Omental fat pad (tissue), 4 donors: Measurements from ENCODE around the gene BHMT. TPM values are rescaled to one million over a fixed set of nuclear protein-coding genes. Genes with fewer than 3 reads are reported as not detected.

Experiments
- ATAC-seq: fragments of 150-250 bp; one replicate; pipeline ENCODE4 v1.9.1; 2016; ENCODE audit warnings: mild to moderate bottlenecking, moderate library complexity; ENCODE audit not compliant: low FRiP score
- DNase-seq: peaks from one replicate; pipeline ENCODE4 v3.0.0-alpha.2; 2019; ENCODE audit warnings: low spot score
- total RNA-seq, 4 donors: library from RNA; depleted of rRNA; stranded (reverse); fragments of >200 nt; gene quantifications; one replicate each; pipeline ENCODE4 v1.1.0, GENCODE V29; 2016
- TF ChIP-seq, protein P1 (sequence below), 3 donors: fragments of 450-650 bp; IDR thresholded peaks; one replicate each; pipeline ENCODE4 v1.5.1; 2016 to 2017; ENCODE audit warnings: antibody characterized with exemption in 3 of 3, mild to moderate bottlenecking in 3 of 3, moderate library complexity in 2 of 3

BHMT gene
- total RNA-seq, 4 donors from 2014 or later = 0.28 to 3.8 (median 2.4) TPM

DNA sequence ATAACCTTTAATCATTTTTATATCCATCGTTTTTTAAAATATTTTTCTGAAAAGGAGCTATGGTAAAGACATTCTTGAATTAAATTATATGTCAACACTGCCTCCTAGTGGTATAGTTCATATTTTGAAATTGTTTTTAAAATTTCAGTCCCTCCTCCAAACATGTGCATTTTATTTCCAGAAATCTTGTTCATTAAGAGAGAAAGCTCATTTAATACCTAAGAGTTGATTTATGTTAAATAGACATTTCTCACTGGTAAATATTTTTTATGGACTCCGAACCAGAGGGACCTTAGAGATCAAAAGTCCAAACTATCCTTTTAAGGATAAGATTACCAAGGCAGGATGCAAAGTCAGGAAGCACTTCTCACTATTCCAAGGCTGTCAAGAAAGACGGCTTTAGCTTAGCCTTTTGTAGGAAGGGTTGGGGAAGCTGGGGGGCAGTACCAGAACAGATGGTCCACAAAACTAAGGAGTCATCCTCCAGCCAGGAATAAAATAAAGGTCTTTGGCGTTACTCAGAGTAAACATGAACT lies 21.6 kb downstream of the BHMT start:
- TF ChIP-seq, protein P1, sequence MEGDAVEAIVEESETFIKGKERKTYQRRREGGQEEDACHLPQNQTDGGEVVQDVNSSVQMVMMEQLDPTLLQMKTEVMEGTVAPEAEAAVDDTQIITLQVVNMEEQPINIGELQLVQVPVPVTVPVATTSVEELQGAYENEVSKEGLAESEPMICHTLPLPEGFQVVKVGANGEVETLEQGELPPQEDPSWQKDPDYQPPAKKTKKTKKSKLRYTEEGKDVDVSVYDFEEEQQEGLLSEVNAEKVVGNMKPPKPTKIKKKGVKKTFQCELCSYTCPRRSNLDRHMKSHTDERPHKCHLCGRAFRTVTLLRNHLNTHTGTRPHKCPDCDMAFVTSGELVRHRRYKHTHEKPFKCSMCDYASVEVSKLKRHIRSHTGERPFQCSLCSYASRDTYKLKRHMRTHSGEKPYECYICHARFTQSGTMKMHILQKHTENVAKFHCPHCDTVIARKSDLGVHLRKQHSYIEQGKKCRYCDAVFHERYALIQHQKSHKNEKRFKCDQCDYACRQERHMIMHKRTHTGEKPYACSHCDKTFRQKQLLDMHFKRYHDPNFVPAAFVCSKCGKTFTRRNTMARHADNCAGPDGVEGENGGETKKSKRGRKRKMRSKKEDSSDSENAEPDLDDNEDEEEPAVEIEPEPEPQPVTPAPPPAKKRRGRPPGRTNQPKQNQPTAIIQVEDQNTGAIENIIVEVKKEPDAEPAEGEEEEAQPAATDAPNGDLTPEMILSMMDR (IDR thresholded peaks at IDR 0.05) = peak in 1 of 3 donors; percentile 24
- no peak for DNase-seq
- peak; percentile 55 for ATAC-seq

DNA sequence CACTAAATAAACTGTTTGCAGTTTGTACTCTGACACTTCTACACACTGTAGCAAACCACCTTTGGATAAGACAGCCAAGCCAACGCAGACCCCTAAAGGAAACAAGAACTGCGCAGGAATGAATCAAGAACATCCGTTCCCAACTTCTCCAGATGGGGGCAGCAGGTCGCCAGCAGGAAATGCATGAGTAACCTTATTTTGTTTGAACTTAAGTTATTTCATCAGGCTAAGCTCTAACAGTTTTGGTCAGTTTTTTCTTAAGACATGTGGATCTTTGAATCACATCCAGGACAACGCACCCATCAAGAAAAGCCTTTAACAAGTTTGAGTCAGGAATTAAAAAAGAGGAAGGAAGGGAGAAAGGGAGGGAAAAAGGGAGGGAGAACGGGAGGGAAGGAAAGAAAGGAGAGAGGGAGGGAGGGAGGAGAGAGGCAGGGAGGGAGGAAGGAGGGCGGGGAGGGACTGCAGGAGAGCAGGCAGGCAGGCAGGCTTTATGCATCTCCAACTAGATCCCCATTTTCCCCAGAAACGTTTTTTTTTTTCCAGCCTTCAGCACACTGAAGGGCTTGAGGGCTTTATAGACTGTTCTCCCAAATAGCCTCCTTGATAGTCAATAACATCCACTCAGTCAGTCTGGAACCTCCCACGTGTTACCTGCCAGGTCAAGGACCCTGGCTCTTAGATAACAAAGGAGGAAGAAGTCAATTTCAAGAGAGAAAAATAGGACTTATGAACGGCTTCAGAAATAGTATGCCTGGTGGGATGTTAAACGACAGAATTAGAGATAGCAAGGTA lies 22.2 kb downstream of the BHMT start:
- ATAC-seq (peak; percentile 67), DNase-seq (peak; percentile 60)
- TF ChIP-seq, protein P1 (IDR thresholded peaks at IDR 0.05) = peak in 1 of 3 donors; percentile 8

DNA sequence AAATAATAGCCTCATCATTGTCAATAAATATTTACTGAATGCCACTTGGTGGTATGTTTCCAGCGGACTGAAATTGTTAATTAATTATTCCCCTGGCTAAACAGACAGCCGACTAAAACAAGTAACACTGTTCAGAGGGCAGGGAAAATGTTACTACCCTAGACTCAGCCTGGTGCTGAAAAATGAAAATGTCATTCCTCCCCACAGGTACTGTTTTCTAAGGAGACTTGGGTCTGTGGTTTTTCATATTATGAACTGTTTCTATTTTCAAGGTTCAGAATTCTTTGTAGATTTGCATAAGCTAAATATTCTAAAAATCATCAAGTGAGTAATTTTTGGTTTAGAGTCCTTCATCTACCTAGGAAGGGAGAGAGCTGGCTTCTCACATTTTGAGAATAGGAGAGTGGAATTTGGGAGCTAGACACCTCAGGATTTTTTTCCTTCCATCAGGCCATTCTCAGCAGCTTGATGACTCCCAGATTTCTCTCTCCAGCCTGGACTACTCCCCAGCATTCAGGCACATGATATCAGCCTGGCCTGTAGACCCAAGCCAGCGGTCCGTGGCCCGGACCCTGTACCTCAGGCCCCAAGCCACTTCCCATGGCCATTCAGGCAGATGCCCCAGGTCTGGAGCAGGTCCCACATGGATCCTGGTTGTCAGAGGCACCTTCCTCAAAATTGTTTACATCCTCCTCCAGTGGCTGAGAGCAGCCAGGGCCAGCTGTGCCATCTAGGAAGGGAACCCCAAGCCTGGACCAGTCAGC lies 24.4 kb downstream of the BHMT start:
- TF ChIP-seq, protein P1 (IDR thresholded peaks at IDR 0.05) = no peak
- ATAC-seq (no peak), DNase-seq (no peak)

DNA sequence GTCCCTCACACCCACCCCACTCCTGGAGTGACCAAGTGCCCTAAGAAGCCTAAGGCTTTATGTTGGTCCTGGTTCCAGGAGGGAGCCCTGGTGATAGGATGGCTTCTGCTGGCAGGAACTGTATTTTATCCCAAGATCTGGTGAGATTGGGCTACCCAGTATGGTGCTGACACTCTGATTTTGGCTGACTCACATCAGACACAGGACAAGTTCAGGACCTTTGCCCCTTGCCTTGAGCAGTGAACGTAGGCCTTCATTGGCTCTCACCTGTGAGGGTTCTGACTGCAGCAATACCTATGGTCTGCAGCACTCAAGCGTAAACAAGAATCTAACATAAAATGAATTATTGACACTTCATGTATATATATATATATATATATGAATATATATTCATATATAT lies 25.0 kb downstream of the BHMT start:
- TF ChIP-seq, protein P1 (IDR thresholded peaks at IDR 0.05) = no peak
- no peak for ATAC-seq
- no peak for DNase-seq

DNA sequence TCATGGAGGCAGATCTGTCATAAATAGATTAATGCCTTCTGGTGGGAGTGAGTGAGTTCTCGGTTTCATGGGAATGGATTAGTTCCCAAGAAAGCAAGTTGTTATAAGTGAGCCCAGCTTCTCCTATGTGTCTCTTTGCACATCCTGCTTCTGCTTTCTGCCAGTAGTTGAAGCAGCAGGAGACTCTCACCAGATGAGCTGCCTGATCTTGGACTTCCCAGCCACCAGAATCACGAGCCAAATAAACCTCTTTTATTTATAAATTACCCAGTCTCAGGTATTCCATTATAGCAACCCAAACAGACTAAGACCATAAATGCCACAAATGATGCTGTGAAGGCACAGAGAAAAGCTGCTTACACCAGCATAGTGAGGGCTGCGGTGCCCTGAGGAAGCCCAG lies 28.9 kb downstream of the BHMT start:
- TF ChIP-seq, protein P1 (IDR thresholded peaks at IDR 0.05) = no peak
- ATAC-seq (no peak), DNase-seq (no peak)

DNA sequence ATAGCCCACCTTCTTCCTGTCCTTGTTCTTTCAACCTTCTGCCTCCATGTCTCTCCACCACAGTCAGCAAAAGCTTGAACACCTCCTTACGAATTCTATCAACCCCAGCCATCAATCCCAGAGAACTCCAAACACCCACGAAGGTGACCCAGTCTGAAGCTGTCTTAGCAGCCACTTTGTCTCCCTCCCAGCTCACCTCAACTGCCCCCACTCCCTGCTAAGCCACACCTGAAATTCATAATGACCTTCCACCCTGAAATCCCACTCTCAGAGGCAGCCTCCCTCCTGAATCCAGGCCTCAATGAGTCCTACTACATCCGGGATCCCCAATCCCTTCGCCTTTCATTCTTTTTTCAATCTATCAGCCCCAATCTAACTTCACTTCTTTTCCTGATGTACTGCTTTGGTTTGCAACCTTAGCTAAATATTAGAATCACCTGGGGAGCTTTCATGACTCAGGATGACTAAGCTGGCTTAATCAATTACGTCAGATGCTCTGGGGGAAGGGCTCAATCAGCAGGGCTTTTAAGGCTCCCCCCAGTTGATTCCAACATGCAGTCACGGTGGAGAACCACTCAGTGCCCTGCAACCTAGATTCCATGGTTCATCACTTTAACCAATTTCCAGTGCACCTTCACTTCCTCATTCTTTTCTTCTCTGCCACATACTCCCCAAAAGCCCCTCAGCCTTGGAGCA lies 32.2 kb downstream of the BHMT start:
- ATAC-seq = no peak
- TF ChIP-seq, protein P1 (IDR thresholded peaks at IDR 0.05) = no peak
- no peak for DNase-seq
